Measurements from ENCODE around the gene ABCB11. TPM values are rescaled to one million over a fixed set of nuclear protein-coding genes. Genes with fewer than 3 reads are reported as not detected.

The ABCB11 gene
- total and polyA plus RNA-seq, 9 of the 15 experiments (the other 6 are each of a cell fraction or from before 2014, with no cell fraction given) = 0.04 to 0.51 (median 0.10) TPM; not detected in 1

DNA sequence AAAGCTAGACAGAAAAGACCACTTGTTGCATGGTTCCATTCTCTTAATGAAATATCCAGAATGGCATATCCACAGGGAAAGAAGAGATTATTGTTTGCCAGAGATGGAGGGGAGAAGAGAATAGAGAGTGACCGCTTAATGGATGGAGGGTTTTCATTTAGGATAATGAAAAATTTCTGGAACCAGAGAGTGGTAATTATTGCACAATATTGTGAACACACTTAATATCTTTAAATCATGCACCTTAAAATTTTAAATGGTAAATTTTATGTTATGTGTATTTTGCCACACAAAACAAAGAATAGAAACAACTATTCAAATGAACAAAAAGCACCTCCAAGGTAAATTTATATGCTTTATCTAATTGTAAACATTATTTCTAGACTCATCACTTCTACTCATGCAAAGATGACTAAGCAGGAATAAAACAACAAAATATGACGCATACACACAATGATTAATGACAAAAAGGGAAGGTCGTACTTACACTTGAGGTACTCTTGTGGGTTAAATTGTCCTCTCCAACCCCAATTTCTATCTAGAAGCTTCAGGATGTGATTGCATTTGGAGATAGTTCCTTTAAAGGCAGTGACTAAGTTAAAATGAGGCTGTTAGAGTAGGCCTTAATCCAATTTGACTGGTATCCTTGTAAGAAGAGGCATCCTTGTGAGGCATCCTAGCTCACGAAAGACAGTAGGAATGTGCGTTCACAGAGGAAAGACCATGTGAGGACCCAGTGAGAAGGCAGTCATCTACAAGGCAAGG lies 19.5 kb upstream of the ABCB11 start (continued):
- TF ChIP-seq, protein P1, sequence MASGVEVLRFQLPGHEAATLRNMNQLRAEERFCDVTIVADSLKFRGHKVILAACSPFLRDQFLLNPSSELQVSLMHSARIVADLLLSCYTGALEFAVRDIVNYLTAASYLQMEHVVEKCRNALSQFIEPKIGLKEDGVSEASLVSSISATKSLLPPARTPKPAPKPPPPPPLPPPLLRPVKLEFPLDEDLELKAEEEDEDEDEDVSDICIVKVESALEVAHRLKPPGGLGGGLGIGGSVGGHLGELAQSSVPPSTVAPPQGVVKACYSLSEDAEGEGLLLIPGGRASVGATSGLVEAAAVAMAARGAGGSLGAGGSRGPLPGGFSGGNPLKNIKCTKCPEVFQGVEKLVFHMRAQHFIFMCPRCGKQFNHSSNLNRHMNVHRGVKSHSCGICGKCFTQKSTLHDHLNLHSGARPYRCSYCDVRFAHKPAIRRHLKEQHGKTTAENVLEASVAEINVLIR (CRISPR knock-in tag; IDR thresholded peaks at IDR 0.05) = no peak
- TF ChIP-seq, protein P2, sequence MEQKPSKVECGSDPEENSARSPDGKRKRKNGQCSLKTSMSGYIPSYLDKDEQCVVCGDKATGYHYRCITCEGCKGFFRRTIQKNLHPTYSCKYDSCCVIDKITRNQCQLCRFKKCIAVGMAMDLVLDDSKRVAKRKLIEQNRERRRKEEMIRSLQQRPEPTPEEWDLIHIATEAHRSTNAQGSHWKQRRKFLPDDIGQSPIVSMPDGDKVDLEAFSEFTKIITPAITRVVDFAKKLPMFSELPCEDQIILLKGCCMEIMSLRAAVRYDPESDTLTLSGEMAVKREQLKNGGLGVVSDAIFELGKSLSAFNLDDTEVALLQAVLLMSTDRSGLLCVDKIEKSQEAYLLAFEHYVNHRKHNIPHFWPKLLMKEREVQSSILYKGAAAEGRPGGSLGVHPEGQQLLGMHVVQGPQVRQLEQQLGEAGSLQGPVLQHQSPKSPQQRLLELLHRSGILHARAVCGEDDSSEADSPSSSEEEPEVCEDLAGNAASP (IDR thresholded peaks at IDR 0.05) = no peak
- peak; percentile 82 for TF ChIP-seq ZFX (CRISPR knock-in tag; IDR thresholded peaks at IDR 0.05)
- no peak for TF ChIP-seq SRSF3 (IDR thresholded peaks at IDR 0.05; ENCODE audit: insufficient read depth, low read length)
- TF ChIP-seq ZNF175 (CRISPR knock-in tag; IDR thresholded peaks at IDR 0.05; ENCODE audit: low read depth) = no peak
- peak; percentile 98 for TF ChIP-seq DPF2 (IDR thresholded peaks at IDR 0.05)
- no peak for TF ChIP-seq ZNF347 (CRISPR knock-in tag; IDR thresholded peaks at IDR 0.05; ENCODE audit: low read depth)
- no peak for TF ChIP-seq BRCA1 (IDR thresholded peaks at IDR 0.05)
- TF ChIP-seq BRCA1 (CRISPR knock-in tag; IDR thresholded peaks at IDR 0.05) = no peak
- no peak for TF ChIP-seq NR3C1 (CRISPR knock-in tag; IDR thresholded peaks at IDR 0.05)
- peak; percentile 80 for TF ChIP-seq NCOR1 (IDR thresholded peaks at IDR 0.05)
- no peak for TF ChIP-seq ZNF408 (CRISPR knock-in tag; IDR thresholded peaks at IDR 0.05; ENCODE audit: low read depth)
- peak; percentile 88; the same call in 1 of the 2 replicates for TF ChIP-seq LCOR (CRISPR knock-in tag; IDR thresholded peaks at IDR 0.05)
- TF ChIP-seq, protein P3, sequence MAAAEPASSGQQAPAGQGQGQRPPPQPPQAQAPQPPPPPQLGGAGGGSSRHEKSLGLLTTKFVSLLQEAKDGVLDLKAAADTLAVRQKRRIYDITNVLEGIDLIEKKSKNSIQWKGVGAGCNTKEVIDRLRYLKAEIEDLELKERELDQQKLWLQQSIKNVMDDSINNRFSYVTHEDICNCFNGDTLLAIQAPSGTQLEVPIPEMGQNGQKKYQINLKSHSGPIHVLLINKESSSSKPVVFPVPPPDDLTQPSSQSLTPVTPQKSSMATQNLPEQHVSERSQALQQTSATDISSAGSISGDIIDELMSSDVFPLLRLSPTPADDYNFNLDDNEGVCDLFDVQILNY (CRISPR knock-in tag; IDR thresholded peaks at IDR 0.05) = no peak
- no peak for TF ChIP-seq PCBP2 (IDR thresholded peaks at IDR 0.05; ENCODE audit: low read depth, low read length, poor library complexity, severe bottlenecking)
- no peak for TF ChIP-seq FUS (optimal IDR thresholded peaks at IDR 0.05; ENCODE audit: low read depth, low read length)
- TF ChIP-seq, protein P4, sequence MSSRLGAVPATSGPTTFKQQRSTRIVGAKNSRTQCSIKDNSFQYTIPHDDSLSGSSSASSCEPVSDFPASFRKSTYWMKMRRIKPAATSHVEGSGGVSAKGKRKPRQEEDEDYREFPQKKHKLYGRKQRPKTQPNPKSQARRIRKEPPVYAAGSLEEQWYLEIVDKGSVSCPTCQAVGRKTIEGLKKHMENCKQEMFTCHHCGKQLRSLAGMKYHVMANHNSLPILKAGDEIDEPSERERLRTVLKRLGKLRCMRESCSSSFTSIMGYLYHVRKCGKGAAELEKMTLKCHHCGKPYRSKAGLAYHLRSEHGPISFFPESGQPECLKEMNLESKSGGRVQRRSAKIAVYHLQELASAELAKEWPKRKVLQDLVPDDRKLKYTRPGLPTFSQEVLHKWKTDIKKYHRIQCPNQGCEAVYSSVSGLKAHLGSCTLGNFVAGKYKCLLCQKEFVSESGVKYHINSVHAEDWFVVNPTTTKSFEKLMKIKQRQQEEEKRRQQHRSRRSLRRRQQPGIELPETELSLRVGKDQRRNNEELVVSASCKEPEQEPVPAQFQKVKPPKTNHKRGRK (tag; IDR thresholded peaks at IDR 0.05) = no peak
